ENCODE results near the gene CWC22. TPM values are rescaled to one million over a fixed set of nuclear protein-coding genes. Genes with fewer than 3 reads are reported as not detected.

The CWC22 gene
- total RNA-seq, 1 experiment from 2014 or later: 34.0 TPM

GRCh38 chr2:179917272-179917671 lies 89.8 kb downstream of the CWC22 start:
- Mint-ChIP-seq H3K4me1 (ENCODE audit: insufficient read depth, unreplicated experiment) (peaks cover 6% of the 10 kb centered on the region), H3K27me3 (ENCODE audit: insufficient read depth, unreplicated experiment) (no peaks in the 10 kb centered on the region), H3K36me3 (ENCODE audit: insufficient read depth, unreplicated experiment) (peaks cover 6% of the 10 kb centered on the region), H3K4me3 (ENCODE audit: unreplicated experiment) (no peak overlapping the region), H3K9me3 (ENCODE audit: unreplicated experiment) (no peaks in the 10 kb centered on the region), H3K27ac (ENCODE audit: low read depth, unreplicated experiment) (no peak overlapping the region)
- DNase-seq (ENCODE audit: unreplicated experiment): peak; percentile 69
- CTCF ChIA-PET: no interaction called here
- no peak for TF ChIP-seq CTCF (IDR thresholded peaks at IDR 0.05; ENCODE audit: unreplicated experiment)
- BruUV-seq (replicated peaks): no TSS peak
- POLR2A ChIA-PET: no interaction called here
- intact Hi-C loops (cut with micrococcal nuclease): no loop called here

- no peak for TF ChIP-seq CTCF (IDR thresholded peaks at IDR 0.05; ENCODE audit: unreplicated experiment)
- intact Hi-C loops (cut with micrococcal nuclease): no loop called here
- CTCF ChIA-PET: interaction anchor here (0.8 kb wide), 1 partner anchor 20 kb away, joined by 3 read pairs; no protein-coding TSS in a partner anchor
- H3K36me3 Mint-ChIP-seq (ENCODE audit: insufficient read depth, unreplicated experiment): peaks cover 6% of the 10 kb centered on the region
- peaks cover 6% of the 10 kb centered on the region for H3K4me1 Mint-ChIP-seq (ENCODE audit: insufficient read depth, unreplicated experiment)
- no peak for DNase-seq (ENCODE audit: unreplicated experiment)
- H3K27me3 Mint-ChIP-seq (ENCODE audit: insufficient read depth, unreplicated experiment): no peaks in the 10 kb centered on the region
- POLR2A ChIA-PET: no interaction called here
- no peaks in the 10 kb centered on the region for H3K9me3 Mint-ChIP-seq (ENCODE audit: unreplicated experiment)
- H3K27ac Mint-ChIP-seq (ENCODE audit: low read depth, unreplicated experiment): no peak overlapping the region
- BruUV-seq (replicated peaks): no TSS peak
- H3K4me3 Mint-ChIP-seq (ENCODE audit: unreplicated experiment): no peak overlapping the region
Observed at GRCh38 chr2:179915395-179915992, 91.6 kb downstream of the CWC22 start.

- peaks cover 6% of the 10 kb centered on the region for H3K36me3 Mint-ChIP-seq (ENCODE audit: insufficient read depth, unreplicated experiment)
- H3K4me1 Mint-ChIP-seq (ENCODE audit: insufficient read depth, unreplicated experiment): peaks cover 6% of the 10 kb centered on the region
- no peak for TF ChIP-seq CTCF (IDR thresholded peaks at IDR 0.05; ENCODE audit: unreplicated experiment)
- no peaks in the 10 kb centered on the region for H3K27me3 Mint-ChIP-seq (ENCODE audit: insufficient read depth, unreplicated experiment)
- ChIA-PET POLR2A (no interaction called here), CTCF (interaction anchor here (0.7 kb wide), 1 partner anchor 1693 kb away, joined by 3 read pairs; no protein-coding TSS in a partner anchor)
- intact Hi-C loops (cut with micrococcal nuclease): no loop called here
- BruUV-seq (replicated peaks): no TSS peak
- no peak for DNase-seq (ENCODE audit: unreplicated experiment)
- H3K9me3 Mint-ChIP-seq (ENCODE audit: unreplicated experiment): no peaks in the 10 kb centered on the region
- H3K27ac Mint-ChIP-seq (ENCODE audit: low read depth, unreplicated experiment): no peak overlapping the region
- no peak overlapping the region for H3K4me3 Mint-ChIP-seq (ENCODE audit: unreplicated experiment)
Observed at GRCh38 chr2:179913809-179914208, 93.3 kb downstream of the CWC22 start.

- ChIA-PET POLR2A (no interaction called here), CTCF (no interaction called here)
- no peak for TF ChIP-seq CTCF (IDR thresholded peaks at IDR 0.05; ENCODE audit: unreplicated experiment)
- no peaks in the 10 kb centered on the region for H3K27me3 Mint-ChIP-seq (ENCODE audit: insufficient read depth, unreplicated experiment)
- H3K9me3 Mint-ChIP-seq (ENCODE audit: unreplicated experiment): no peaks in the 10 kb centered on the region
- no peak overlapping the region for H3K4me3 Mint-ChIP-seq (ENCODE audit: unreplicated experiment)
- H3K4me1 Mint-ChIP-seq (ENCODE audit: insufficient read depth, unreplicated experiment): no peaks in the 10 kb centered on the region
- H3K36me3 Mint-ChIP-seq (ENCODE audit: insufficient read depth, unreplicated experiment): peaks cover 6% of the 10 kb centered on the region
- no peak overlapping the region for H3K27ac Mint-ChIP-seq (ENCODE audit: low read depth, unreplicated experiment)
- intact Hi-C loops (cut with micrococcal nuclease): no loop called here
- DNase-seq (ENCODE audit: unreplicated experiment): no peak
- BruUV-seq (replicated peaks): no TSS peak
Observed at GRCh38 chr2:179911569-179911968, 95.5 kb downstream of the CWC22 start.

Measured in MCF 10A (cell line).